ENCODE results near the gene LPAR1.
A peak's percentile ranks its signal among the peaks of the same experiment; 100 is the strongest.

The LPAR1 gene

GRCh38 chr9:110912419-110913291 lies 125.6 kb downstream of the LPAR1 start:
- DNase-seq: no peak

DNA sequence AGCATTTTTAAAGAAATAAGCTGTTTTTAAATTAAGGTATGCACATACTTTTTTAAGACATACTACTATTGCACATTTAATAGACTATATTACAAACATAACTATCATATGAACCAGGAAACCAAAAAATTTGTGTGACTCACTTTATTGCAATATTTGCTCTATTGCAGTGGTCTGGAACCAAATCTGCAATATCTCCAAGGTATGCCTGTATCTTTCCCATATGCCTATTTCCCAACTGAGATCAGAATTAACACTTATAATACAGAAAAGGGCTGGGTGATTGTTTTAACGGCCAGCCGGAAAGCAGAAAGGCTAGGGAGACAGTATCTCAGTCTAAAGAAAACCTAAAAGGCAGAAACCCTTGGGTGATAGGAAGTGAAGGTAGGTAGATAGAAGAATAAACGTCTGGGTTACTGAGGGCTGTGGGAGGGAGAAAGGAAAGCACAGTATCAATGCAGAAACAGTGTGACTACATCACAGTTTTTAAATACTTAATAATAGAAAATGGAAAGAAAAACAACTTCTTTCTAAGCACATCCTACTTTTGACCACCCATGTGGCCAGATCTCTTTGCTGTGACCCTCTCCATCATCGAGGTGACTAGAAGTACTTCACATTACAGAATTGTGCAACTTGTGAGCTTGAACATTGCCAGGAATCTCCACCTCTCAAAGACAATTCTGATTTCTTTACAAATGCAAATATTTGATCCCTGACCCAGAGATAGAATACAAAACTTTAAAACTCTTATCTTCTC lies 126.4 kb downstream of the LPAR1 start:
- DNase-seq: no peak

- no peak for DNase-seq
Observed at GRCh38 chr9:110908894-110909293, 129.4 kb downstream of the LPAR1 start.

DNA sequence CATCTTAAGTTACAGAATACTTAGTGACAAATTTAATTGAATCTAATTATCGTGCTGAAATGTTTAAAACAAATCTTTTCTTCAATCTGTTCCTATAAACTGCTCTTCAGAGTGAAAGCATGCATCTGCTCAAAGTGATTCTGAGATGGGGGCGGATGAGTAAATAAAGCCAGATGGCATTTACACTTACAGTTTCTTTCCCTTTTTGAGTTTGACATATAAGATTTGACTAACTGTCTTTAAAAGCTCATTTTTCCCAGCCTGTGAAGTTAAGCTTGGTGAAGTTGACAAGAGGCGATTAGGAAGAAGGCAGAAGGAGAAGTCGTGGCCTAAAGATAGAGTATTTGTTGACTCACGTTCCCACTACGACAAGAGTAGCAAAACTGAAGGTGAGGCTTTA lies 137.4 kb downstream of the LPAR1 start:
- DNase-seq: no peak

GRCh38 chr9:110900456-110900855 lies 137.8 kb downstream of the LPAR1 start:
- DNase-seq: no peak

GRCh38 chr9:110898866-110899265 lies 139.4 kb downstream of the LPAR1 start:
- no peak for DNase-seq

- DNase-seq: no peak
Observed at GRCh38 chr9:110898358-110898757, 139.9 kb downstream of the LPAR1 start.

DNA sequence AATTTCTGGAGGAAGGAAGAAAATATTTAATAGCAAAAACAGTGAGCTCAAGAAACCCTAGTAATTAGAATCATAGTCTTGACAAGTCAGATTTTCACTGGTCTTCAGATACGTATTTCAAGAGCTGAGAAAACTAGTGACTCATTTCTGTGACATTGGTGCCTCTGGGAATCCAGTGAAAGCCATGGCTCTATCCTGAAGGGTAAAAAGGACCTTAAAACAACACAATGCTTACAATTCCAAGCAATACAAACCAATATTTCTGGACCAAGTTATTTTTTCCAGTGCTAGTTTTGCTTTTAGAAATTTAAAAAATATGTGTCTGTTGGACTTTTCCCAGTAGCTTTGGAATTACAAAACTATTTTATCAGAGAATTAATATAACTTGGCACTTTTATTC lies 140.3 kb downstream of the LPAR1 start:
- DNase-seq: no peak

DNA sequence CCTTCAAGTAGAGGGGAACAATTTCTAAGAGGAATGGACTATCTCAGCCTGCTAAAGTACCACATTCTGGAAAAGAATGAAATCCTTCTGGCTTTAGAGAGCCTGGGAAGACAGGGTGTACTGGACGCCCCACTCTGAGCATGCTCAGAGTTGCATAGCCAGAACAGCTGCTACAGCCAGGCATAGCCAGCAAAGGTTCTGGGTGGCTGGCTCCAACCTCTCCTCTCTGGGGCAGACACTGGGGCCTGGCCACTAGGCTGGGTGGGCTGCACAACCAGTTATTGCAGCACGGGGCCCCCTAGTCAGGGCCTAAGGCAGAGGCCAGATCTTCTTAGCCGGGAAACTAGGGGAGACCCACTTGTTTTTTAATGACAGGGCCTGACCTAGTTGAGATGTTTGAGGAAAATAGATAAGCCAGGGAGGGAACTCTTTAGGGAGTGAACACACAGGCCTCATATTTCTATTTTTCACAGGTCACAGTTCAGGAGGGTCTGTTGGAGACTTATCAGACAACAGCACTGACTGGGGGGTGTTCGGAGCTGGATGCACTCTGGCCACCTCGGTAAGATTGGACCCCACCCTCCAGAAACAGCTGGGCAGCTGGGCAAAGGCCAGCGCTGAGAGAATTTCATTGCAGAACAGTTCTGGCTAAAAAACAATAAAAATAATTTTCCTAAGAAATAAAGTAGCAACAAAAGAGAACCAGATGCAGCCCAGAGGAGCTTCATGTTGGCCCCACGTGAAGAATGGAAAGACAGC lies 142.9 kb downstream of the LPAR1 start:
- DNase-seq: peak; percentile 65

GRCh38 chr9:110894731-110895130 lies 143.5 kb downstream of the LPAR1 start:
- no peak for DNase-seq

DNA sequence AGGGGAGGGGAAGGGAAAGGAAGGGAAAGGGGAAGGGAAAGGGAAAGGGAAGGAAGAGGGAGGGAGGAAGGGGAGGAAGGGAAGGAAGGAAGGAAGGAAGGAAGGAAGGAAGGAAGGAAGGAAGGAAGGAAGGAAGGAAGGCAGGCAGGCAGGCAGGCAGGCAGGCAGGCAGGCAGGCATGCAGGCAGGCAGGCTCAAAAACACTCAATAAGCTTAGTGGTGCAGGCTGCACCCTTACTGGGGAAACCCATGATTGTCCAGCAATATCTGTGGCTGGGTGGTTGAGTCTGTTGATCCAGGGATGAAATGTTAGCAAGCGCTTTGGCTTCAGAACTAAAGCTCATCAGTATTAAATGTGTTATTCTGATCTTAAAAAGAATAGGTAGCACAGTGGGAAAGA lies 145.6 kb downstream of the LPAR1 start:
- no peak for DNase-seq

GRCh38 chr9:110891760-110892159 lies 146.5 kb downstream of the LPAR1 start:
- no peak for DNase-seq

DNA sequence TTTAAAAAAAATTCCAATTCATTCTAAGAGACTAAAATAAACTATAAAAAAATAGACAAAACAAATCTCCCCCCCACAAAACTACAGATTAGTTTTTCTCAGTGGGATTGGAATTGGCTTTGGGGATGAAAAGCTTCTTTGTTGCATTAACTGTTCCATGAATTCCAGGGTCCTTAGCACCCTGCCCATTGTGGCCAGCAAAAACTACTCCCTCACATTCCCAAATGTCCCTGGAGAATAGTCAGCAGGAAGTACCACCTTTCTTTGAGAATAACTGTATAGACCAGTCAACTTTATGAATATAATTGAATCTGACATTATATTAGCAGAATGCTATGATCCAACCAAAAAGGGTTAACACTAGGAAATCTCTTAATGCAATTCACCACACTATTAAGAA lies 147.9 kb downstream of the LPAR1 start:
- no peak for DNase-seq

GRCh38 chr9:110887276-110887675 lies 151.0 kb downstream of the LPAR1 start:
- no peak for DNase-seq

- DNase-seq: no peak
Observed at GRCh38 chr9:110886832-110887231, 151.4 kb downstream of the LPAR1 start.

GRCh38 chr9:110880189-110880588 lies 158.1 kb downstream of the LPAR1 start:
- peak; percentile 61 for DNase-seq

DNA sequence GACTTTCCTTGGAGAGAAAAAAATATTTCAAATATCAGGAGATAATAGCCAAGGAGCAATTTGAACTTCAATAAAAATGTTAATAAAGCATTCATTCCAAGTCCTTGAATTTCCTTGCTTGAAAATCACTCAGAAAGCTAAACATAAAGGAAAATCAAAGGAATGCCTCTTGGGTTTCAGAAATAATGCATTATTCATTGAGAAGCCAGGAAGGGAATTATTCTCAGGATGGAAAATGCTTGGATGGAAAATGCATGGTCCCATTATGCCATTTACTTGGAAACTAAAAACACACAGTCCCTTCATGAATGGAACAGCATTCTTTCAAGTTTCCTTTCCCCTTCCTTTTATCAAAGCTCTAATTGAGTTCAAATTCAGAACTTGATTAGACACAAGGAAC lies 160.9 kb downstream of the LPAR1 start:
- no peak for DNase-seq

GRCh38 chr9:110876929-110877328 lies 161.3 kb downstream of the LPAR1 start:
- DNase-seq: no peak

- DNase-seq: peak; percentile 53
Observed at GRCh38 chr9:110874963-110875674, 163.2 kb downstream of the LPAR1 start.

DNA sequence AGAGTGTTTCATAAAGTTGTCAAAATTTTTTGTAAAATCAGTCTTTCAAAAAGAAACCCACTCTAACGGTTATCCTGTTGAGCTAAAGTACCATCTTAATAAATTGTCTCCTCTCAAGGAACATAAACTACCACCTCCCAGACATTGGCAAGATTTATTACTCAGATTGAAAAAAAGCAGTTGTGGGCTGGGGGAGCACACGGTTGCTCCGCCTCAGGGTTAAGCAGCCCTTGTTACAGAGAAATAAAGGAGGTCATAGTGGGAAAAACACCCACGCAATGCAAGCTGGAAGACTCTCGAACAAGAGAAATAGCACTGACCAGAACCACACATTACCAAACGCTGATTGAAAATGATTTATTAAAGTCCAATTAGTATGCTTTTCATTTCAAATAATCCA lies 165.3 kb downstream of the LPAR1 start:
- no peak for DNase-seq

DNA sequence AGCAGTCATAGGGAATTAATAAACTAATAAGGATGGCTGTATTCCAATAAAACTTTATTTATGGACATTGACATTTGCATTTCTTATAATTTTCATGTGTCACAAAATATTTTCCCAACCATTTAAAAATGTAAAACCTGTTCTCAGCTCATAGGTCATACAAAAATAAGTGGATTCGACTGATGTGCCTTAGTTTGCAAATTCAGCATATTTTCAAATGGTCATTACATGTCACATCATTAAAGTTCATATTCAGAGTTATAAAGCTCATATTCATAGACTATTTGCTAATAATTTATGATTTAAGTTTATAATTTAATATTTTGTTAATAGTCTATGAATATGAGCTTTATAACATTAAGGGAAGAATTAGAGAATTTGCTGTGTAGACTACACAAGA lies 166.5 kb downstream of the LPAR1 start:
- no peak for DNase-seq

- no peak for DNase-seq
Observed at GRCh38 chr9:110869931-110870330, 168.3 kb downstream of the LPAR1 start.

DNA sequence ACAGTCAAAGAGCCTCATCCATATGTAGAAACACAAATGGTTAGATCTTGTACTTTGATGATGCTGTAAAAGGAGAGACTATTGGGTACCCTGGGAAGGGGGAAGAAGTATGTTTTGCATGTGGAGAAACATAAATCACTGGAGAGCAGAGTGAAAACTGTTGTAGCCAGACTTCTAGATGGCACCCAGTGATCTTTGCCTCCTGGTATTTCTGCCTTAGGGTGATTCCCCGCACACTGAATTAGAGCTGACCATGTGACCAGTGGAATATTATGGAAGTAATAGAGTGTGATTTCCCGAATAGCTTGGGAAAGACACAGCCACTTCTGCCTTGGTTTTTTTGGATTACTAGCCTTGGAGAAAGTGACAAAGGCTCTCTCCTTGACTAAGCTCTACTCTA lies 174.3 kb downstream of the LPAR1 start:
- DNase-seq: no peak

Measured in right forelimb (tissue), 1 donor.